Bronchial epithelial cell (primary cell): Measurements from ENCODE around the gene C5orf58. TPM values are rescaled to one million over a fixed set of nuclear protein-coding genes. Genes with fewer than 3 reads are reported as not detected.

Experiments used
- DNase-seq: peaks from one replicate; pipeline ENCODE4 v3.0.0-alpha.2; 2010; ENCODE audit warnings: low read depth
- FAIRE-seq: peaks from 2 replicates; lab custom pipeline; 2011; peaks lifted over from hg19 to GRCh38; lab: Jason Lieb, UNC
- H3K27me3 ChIP-seq: 2 replicates; pipeline ENCODE4 v1.5.1; 2011; ENCODE audit warnings: low read length; ENCODE audit not compliant: control insufficient read depth, insufficient read depth
- H3K36me3 ChIP-seq: 2 replicates; pipeline ENCODE4 v1.5.1; 2011; ENCODE audit warnings: low read length; ENCODE audit not compliant: control insufficient read depth, insufficient read depth
- H3K4me3 ChIP-seq: 2 replicates; pipeline ENCODE4 v1.5.1; 2011; ENCODE audit warnings: mild to moderate bottlenecking, low read depth, low read length, control low read depth
- total RNA-seq: library from RNA; depleted of rRNA; stranded (reverse); fragments of >200 nt; gene quantifications from 2 replicates; pipeline ENCODE4 v1.2.1, GENCODE V29; 2014
- TF ChIP-seq, protein P1 (sequence below): IDR thresholded peaks from 2 replicates; pipeline ENCODE4 v1.5.1; 2011; ENCODE audit warnings: mild to moderate bottlenecking, moderate library complexity, low read length, control low read depth, inconsistent platforms; ENCODE audit not compliant: insufficient read depth, severe bottlenecking

The C5orf58 gene
- total RNA-seq, 1 donor from 2014 or later: not detected

DNA sequence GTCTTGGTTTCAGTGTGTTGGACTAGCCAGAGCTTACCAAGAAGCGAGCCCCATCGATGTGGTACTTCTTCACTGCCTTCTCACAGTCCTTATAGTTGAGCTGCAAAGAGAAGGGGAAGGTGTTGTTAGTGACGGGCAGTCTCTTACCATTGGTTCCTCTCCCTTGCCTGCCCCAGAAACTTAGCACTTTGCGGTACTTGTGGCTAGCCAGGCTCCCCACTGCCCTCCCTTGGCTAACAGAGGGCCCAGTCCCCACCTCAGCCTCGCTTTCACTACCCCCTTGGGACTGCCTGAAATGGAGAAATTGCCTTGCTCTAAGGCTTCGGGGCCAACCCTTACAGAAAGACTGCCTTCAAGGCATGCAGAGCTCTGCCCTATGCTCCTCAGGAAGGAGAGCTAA is 60.5 kb downstream of the C5orf58 start:
- H3K4me3 ChIP-seq: no peak overlapping the region
- DNase-seq: no peak
- H3K27me3 ChIP-seq: no peaks in the 10 kb centered on the region
- TF ChIP-seq, protein P1, sequence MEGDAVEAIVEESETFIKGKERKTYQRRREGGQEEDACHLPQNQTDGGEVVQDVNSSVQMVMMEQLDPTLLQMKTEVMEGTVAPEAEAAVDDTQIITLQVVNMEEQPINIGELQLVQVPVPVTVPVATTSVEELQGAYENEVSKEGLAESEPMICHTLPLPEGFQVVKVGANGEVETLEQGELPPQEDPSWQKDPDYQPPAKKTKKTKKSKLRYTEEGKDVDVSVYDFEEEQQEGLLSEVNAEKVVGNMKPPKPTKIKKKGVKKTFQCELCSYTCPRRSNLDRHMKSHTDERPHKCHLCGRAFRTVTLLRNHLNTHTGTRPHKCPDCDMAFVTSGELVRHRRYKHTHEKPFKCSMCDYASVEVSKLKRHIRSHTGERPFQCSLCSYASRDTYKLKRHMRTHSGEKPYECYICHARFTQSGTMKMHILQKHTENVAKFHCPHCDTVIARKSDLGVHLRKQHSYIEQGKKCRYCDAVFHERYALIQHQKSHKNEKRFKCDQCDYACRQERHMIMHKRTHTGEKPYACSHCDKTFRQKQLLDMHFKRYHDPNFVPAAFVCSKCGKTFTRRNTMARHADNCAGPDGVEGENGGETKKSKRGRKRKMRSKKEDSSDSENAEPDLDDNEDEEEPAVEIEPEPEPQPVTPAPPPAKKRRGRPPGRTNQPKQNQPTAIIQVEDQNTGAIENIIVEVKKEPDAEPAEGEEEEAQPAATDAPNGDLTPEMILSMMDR: no peak
- no peak for FAIRE-seq
- no peaks in the 10 kb centered on the region for H3K36me3 ChIP-seq

DNA sequence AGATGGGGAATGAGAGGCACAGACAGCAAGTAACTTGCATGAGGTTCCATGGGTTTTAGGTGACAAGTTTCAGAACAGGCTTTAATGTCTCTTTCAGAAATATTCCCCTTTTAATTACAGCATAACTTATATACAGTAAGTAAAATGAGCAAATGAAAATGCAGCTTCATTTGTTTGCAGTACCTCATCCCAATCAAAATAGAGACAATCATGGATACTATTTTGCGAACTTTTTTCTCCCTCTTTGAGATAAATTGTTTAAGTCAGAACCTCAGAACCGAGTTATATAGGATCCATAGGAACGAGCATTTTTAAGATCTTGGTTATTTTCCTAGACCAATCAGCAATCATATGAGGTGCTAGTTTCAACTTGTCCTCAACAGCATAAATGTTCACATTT is 61.3 kb downstream of the C5orf58 start:
- TF ChIP-seq, protein P1: no peak
- Histone ChIP-seq H3K36me3 (no peaks in the 10 kb centered on the region), H3K27me3 (no peaks in the 10 kb centered on the region), H3K4me3 (no peak overlapping the region)
- DNase-seq: no peak
- FAIRE-seq: no peak

DNA sequence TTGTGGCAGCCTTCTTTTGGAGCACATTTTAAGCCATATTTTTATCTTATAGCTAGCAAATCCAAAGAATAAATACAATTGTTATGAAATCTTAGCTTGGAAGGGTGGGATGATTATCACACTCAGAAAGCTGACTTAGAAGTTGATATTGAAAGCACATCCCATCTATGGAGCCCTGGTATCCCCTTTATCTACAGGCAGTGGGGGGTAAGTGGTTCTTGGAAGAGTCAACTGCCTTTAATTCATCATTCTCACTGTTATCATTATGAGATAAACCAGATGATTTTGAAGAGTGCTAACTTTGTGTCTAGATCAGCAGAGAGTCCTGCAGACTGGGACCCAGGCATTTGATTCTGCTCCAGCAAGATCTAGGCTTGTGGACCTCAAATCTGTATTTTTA is 61.8 kb downstream of the C5orf58 start:
- Histone ChIP-seq H3K4me3 (no peak overlapping the region), H3K36me3 (no peaks in the 10 kb centered on the region), H3K27me3 (no peaks in the 10 kb centered on the region)
- no peak for DNase-seq
- FAIRE-seq: no peak
- TF ChIP-seq, protein P1: no peak

Other genes starting within 250 kb of the C5orf58 start
- gene FOXI1, start 127.1 kb upstream of the C5orf58 start, total RNA-seq: not detected in 2 replicates
- gene LCP2, start 64.8 kb downstream of the C5orf58 start, total RNA-seq: not detected in 2 replicates
- not detected in 2 replicates for gene KCNMB1, start 156.4 kb downstream of the C5orf58 start, total RNA-seq